ENCODE measurements around the gene EIF3L.

EIF3L gene

DNA sequence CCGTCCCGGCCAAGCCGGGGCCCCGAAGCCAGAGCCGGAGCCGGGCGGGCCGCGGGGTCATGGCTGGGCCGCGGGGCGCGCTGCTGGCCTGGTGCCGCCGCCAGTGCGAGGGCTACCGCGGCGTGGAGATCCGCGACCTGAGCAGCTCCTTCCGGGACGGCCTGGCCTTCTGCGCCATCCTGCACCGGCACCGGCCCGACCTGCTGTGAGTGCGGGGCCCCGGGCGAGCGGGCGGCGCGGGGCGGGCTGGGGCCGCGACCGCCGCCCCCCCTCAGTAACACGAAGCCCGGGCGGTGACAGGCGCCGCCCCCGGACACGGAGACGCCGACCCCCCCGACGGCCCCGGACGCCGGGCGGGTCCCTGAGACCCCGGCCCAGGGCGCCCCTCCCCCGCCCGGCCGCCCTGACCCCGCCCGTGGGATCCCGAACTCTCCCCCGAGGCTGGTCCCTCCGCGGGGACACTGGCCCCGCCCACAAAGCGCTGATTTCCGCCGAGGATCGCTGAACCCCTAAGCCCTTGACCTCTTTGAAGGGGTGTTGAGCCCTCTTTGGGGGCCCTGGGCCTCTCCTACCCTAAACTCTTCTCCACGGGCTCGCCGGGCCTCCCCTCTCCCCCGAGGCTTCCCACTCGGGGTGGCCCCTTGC, 57.3 kb downstream of the EIF3L start:
- DNase-seq = no peak

GRCh38 chr22:37907036-37907954, 58.1 kb downstream of the EIF3L start:
- DNase-seq = no peak

- no peak for DNase-seq
These were observed 60.5 kb downstream of the EIF3L start for GRCh38 chr22:37909766-37910165.

DNA sequence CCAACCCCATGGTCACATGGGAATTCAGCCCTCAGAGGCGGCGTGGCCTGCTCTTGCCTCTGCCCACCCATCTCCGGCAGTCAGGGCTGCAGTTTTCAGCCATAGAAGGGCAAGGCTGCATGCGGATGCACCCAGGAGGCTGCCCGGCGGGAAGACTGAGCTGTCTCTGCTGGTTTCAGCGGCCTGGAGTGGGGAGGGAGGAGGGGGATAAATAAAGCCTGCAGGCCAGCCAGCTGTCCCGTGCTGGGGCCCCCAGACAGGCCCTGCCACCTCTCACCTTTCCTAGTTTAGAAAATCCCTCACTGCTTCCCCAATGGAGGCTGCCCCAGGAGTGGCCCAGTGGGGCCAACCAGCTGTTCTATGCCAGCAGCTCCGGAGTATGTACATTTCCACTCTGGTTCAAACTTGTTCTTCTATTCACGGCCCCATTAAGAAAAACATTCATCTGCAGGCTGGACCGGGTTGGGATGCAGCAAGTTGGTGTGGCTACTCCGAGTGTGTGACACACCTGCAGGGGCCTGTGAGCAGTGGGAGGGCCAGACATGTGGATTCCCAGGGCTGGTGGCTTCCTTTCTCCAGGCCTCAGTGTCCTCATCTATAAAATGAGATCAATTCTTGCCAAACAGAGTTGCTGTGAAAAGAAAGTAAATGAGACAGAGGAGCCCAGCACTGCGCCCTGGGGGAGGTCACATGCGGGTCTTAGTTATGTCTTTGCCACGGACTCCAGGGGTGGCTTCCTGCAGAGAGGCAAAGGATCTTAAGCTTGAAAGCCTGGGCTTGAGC, 61.9 kb downstream of the EIF3L start:
- no peak for DNase-seq

GRCh38 chr22:37911697-37912096, 62.5 kb downstream of the EIF3L start:
- no peak for DNase-seq

- DNase-seq = no peak
These were observed 63.0 kb downstream of the EIF3L start for GRCh38 chr22:37912171-37912570.

- no peak for DNase-seq
These were observed 64.1 kb downstream of the EIF3L start for GRCh38 chr22:37913233-37913721.

DNA sequence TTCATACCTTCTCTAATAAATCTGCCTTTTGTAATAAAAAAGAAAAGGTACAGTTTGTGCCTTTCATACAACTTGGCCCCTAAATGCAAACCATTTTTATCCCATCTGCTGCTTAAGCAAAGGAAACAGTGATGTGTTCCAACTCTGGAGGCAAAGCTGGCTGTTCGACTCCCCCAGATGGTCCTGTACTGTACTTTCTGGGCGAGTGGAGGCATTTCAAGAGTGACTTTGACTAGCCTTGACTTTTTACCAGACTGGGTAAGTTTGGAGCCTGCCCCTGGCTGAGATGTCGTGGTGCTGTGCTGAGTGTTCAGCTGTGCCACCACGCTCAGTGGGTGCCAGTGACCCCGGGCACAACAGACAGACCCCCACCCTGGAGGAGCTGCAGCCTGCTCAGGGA, 67.1 kb downstream of the EIF3L start:
- DNase-seq = no peak

DNA sequence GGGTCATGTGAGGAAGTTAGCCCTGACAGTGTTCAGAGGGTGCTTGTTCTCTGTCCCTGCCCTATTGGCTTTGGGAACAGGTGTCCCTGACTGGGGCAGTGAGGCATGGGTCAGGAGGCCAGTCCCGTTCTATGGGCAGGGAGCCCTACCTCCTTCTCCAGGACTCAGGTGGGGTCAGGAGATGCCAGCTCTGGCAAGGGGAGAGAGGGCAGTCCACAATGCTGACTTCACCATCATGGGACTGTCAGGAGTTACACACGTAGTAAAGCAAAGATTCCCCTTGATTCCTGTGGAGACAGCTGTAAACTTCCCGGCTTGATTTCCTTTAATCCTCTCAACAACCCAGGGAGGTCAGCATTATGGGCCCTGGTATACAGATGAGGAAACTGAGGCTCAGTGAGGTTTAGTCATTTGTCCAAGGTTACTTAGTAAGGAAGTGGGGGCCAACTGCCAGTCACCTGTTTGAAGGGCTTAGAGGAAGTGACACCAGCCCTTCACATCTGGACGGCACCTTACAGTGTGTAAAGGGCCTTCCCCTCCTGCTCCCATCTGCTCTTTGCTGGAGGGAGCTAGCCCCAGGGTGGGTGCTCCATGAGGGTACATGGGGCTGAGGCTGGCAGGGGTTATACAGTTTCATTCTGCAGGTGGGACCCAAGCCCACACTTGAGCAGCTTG, 68.8 kb downstream of the EIF3L start:
- DNase-seq = no peak

DNA sequence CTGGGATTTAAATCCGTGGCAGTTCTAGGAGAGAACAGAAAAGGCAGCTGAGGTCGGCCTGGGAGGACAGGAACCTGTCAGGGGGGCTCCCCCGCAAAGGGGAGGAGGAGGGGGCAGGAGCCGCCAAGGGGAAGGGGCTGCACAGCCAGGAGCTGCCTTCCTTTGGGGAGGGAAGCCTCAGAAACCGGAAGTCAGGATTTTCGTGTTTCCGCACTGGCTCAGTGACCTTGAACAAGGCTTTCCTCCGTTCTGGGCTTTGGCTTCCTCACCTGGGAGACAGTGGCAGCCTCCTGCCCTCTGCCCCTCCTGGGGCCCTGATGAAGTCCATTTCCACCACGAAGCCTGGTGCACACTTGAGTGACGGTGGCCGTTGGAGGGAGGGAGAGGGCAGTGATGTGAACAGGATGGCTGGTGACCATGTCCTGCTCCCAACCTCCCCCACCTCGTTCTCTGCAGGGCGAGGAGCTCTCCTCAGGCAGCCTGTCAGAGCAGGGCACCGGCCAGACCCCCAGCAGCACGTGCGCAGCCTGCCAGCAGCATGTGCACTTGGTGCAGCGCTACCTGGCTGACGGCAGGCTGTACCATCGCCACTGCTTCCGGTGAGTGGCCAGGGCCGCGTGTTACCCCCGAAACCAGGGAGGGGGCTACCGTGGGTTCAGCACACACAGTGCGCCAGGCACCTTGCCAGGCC, 69.5 kb downstream of the EIF3L start:
- no peak for DNase-seq

DNA sequence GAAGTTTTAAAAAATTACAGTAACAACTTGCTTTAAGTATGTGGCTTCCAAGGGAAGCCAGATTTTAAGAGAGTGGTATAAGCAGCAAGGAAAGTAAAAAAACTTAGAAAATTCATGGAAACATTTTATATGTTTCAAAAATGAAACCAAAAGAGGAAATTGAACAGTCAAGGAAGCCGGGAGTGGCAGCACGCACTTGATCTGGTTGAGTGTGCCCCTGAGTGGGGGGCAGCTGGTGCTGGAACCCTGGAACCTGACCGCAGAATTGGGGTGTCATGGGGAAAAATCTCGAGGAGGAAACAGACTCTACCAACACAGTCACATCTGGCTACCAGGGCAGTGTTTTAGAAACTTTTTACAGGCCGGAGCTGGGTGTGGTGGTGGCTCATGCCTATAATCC, 70.9 kb downstream of the EIF3L start:
- DNase-seq = no peak

- DNase-seq = no peak
These were observed 73.0 kb downstream of the EIF3L start for GRCh38 chr22:37922191-37922590.

GRCh38 chr22:37923927-37924326, 74.7 kb downstream of the EIF3L start:
- DNase-seq = no peak

DNA sequence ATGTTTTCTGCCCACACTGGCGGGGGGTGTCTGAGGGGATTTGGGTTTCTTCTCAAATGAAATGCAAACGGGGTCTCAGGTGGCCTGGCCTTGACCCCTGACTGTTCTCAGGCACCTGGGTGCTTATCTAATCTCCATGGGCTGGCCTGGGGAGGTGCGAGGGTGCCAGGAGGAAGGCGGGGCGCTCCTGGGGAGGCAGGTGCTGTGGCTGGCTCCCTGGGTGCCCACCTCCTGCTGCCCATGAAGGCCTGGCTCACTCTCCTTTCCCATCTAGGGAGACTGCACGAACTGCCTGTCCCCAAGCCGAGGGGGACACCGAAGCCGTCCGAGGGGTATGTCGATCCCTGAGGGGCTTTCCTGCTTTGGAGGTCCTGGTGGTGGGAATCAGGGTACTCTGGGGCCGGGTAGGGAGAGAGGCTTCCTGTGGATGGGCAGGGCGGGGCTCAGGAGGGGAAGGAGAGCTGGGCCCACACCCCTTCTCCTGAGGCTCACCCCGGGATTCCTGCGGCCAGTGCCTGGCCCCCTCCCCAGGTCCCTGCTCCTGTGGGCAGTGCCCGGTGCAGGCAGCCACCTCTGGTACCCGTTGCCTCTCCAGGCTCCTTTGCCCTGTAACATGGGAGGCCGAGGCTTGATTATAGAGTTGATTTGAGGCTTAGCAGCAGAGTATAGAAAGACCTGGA, 75.3 kb downstream of the EIF3L start:
- DNase-seq = no peak

GRCh38 chr22:37925330-37925729, 76.1 kb downstream of the EIF3L start:
- no peak for DNase-seq

DNA sequence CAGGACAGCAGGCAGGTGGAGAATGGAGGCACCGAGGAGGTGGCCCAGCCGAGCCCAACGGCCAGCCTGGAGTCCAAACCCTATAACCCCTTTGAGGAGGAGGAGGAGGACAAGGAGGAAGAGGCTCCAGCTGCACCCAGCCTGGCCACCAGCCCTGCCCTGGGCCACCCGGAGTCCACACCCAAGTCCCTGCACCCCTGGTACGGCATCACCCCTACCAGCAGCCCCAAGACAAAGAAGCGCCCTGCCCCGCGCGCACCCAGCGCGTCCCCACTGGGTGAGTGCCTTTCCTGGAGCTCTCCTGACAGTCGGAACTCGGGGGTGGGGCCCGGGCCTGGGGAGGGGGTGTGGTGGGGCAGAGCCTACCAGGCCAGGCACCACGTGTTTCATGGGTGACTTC, 76.5 kb downstream of the EIF3L start:
- DNase-seq = no peak

DNA sequence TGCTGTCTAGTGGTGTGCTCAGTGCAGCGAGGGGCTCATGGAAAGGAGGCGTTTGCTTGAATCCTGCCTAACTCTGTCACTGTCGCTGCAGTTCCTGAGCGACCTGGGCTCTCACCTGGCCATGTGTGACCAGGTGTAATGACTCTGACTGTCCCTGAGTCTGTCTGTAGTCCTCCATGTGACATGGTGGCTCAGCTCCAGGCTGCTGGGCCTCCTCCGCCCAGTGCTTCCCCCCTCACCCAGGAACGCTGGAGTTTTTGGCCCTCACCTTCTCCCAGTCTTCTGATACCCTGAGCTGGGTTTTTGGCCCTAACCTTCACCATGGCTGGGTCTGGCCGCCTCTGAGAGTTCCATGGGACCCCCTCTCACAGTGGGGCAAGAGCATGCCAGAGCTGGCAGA, 77.1 kb downstream of the EIF3L start:
- DNase-seq = no peak

- DNase-seq = no peak
These were observed 77.8 kb downstream of the EIF3L start for GRCh38 chr22:37926771-37927636.

GRCh38 chr22:37927637-37927936, 78.4 kb downstream of the EIF3L start:
- DNase-seq = no peak

GRCh38 chr22:37929390-37929789, 80.2 kb downstream of the EIF3L start:
- DNase-seq = no peak

Data from SHP77 (cell line).